C4-2B (cell line): ENCODE data around the gene YARS1.

ENCODE experiments used
- H3K27ac ChIP-seq: fragments of 450-650 bp; 2 replicates; pipeline ENCODE4 v1.5.1; 2017
- CTCF ChIP-seq: fragments of 450-650 bp; conservative IDR thresholded peaks from 2 replicates; pipeline ENCODE4 v1.5.1; 2017; ENCODE audit warnings: mild to moderate bottlenecking
- ZFX ChIP-seq: fragments of 450-650 bp; IDR thresholded peaks from 2 replicates; pipeline ENCODE4 v1.6.1; 2017

YARS1 gene

GRCh38 chr1:32817159-32817814 lies at the start of gene YARS1, which contains the start of gene S100PBP:
Gene YARS1, minus strand, starts transcription at chr1:32817358. Its CDS starts 114 bp downstream, at chr1:32817244.
Gene S100PBP, plus strand, starts transcription at chr1:32817653. Its CDS starts 8,447 bp downstream, at chr1:32826100.
- no peak for TF ChIP-seq ZFX
- TF ChIP-seq CTCF, result no peak
- peak within 1 kb of the TSS; percentile 98 for H3K27ac ChIP-seq

GRCh38 chr1:32865639-32866405 lies 48.7 kb upstream of the YARS1 start:
- H3K27ac ChIP-seq, result no peak overlapping the region
- TF ChIP-seq ZFX (no peak), CTCF (no peak)

GRCh38 chr1:32864375-32865019 lies 47.3 kb upstream of the YARS1 start:
- no peak overlapping the region for H3K27ac ChIP-seq
- TF ChIP-seq ZFX (no peak), CTCF (no peak)

GRCh38 chr1:32863881-32864245 lies 46.7 kb upstream of the YARS1 start:
- no peak overlapping the region for H3K27ac ChIP-seq

GRCh38 chr1:32863218-32863880 lies 46.2 kb upstream of the YARS1 start:
- TF ChIP-seq CTCF (no peak), ZFX (no peak)

More at GRCh38 chr1:32863881-32864245, 46.7 kb upstream of the YARS1 start:
- TF ChIP-seq ZFX (no peak), CTCF (no peak)

GRCh38 chr1:32861904-32862695 lies 44.9 kb upstream of the YARS1 start:
- H3K27ac ChIP-seq, result no peak overlapping the region
- no peak for TF ChIP-seq CTCF

More at GRCh38 chr1:32863218-32863880, 46.2 kb upstream of the YARS1 start:
- H3K27ac ChIP-seq, result no peak overlapping the region
